B cell (primary cell): Measurements from ENCODE around the gene SAG. TPM values are rescaled to one million over a fixed set of nuclear protein-coding genes. Genes with fewer than 3 reads are reported as not detected.

Experiments
- ATAC-seq: fragments of 200-7000 bp; cut with Tn5 transposase; one replicate; pipeline ENCODE4 v1.10.0; 2021; ENCODE audit warnings: low read depth, mild to moderate bottlenecking, moderate number of reproducible peaks, moderate library complexity
- CTCF ChIA-PET: fragments of 350-600 bp; sonication (Branson Sonifier 250); formaldehyde crosslinking; loops from one replicate; lab custom pipeline; 2021; ENCODE audit warnings: antibody characterized with exemption, inconsistent platforms; lab: Charles Lee
- POLR2A ChIA-PET: fragments of 350-600 bp; sonication (Branson Sonifier 250); formaldehyde crosslinking; loops from one replicate; lab custom pipeline; 2021; ENCODE audit warnings: antibody characterized with exemption; lab: Charles Lee
- DNase-seq: peaks from one replicate; pipeline ENCODE4 v3.0.0; 2013
- H2AFZ ChIP-seq: 2 replicates; pipeline ENCODE4 v1.6.1; 2012; ENCODE audit warnings: mild to moderate bottlenecking, low read depth, low read length; ENCODE audit not compliant: insufficient read depth, poor library complexity, severe bottlenecking
- H3K27ac ChIP-seq, 2 donors: 1 replicate in 1 of 2; 2 replicates in 1 of 2; pipeline ENCODE4 v1.5.1; 2012 to 2013; ENCODE audit warnings: low read length in 2 of 2, mild to moderate bottlenecking in 2 of 2, moderate library complexity in 1 of 2
- H3K27me3 ChIP-seq, 4 experiments: fragments of 200-600 bp in 1 of 4; sonication (generic) in 1 of 4; replicated peaks in 1 of 4; 1 replicate in 2 of 4; 2 replicates in 2 of 4; pipeline versions ENCODE4 v1.6.1 to v1.7.0; 2013 to 2016; ENCODE audit warnings: low read length in 3 of 4, mild to moderate bottlenecking in 2 of 4, mixed read lengths in 1 of 4, moderate library complexity in 1 of 4; ENCODE audit not compliant: insufficient read depth in 4 of 4, control insufficient read depth in 3 of 4; ENCODE audit errors: control extremely low read depth in 1 of 4
- H3K36me3 ChIP-seq, 2 experiments: replicated peaks in 1 of 2; 1 replicate in 1 of 2; 2 replicates in 1 of 2; pipeline versions ENCODE4 v1.6.1 to v1.7.1; 2013; ENCODE audit warnings: low read length in 1 of 2; ENCODE audit not compliant: insufficient read depth in 2 of 2, control insufficient read depth in 1 of 2; ENCODE audit errors: control extremely low read depth in 1 of 2, extremely low read depth in 1 of 2
- H3K4me1 ChIP-seq, 2 donors: fragments of 200-600 bp in 1 of 2; sonication (generic) in 1 of 2; 1 replicate in 1 of 2; 2 replicates in 1 of 2; pipeline versions ENCODE4 v1.5.1 to v1.6.1; 2013 to 2017; ENCODE audit warnings: low read length in 2 of 2; ENCODE audit not compliant: control insufficient read depth in 2 of 2, insufficient read depth in 2 of 2
- H3K4me2 ChIP-seq: replicated peaks from 2 replicates; pipeline ENCODE3; 2012; ENCODE audit warnings: mild to moderate bottlenecking, low read depth, low read length; ENCODE audit not compliant: poor library complexity, severe bottlenecking
- H3K4me3 ChIP-seq, 5 experiments: fragments of 200-600 bp in 1 of 5; sonication (generic) in 1 of 5; 1 replicate in 3 of 5; 2 replicates in 2 of 5; pipeline versions ENCODE4 v1.5.1 to v1.7.0; 2011 to 2016; ENCODE audit warnings: low read length in 4 of 5, mild to moderate bottlenecking in 4 of 5, low read depth in 2 of 5, control low read depth in 1 of 5, moderate library complexity in 1 of 5; ENCODE audit not compliant: insufficient read depth in 1 of 5; ENCODE audit errors: control extremely low read depth in 1 of 5, extremely low read depth in 1 of 5
- H3K79me2 ChIP-seq: fragments of 200-600 bp; sonication (generic); one replicate; pipeline ENCODE4 v1.6.0; 2016; ENCODE audit warnings: low read length; ENCODE audit not compliant: control insufficient read depth, insufficient read depth
- H3K9ac ChIP-seq: fragments of 200-600 bp; sonication (generic); 2 replicates; pipeline ENCODE4 v1.6.1; 2017; ENCODE audit warnings: mild to moderate bottlenecking, low read length, moderate library complexity
- H3K9me3 ChIP-seq, 3 donors: one replicate each; pipeline versions ENCODE4 v1.6.1 to v1.7.1; 2013; ENCODE audit warnings: low read length in 2 of 3; ENCODE audit not compliant: control insufficient read depth in 2 of 3, insufficient read depth in 1 of 3; ENCODE audit errors: control extremely low read depth in 1 of 3
- H4K20me1 ChIP-seq: 2 replicates; pipeline ENCODE4 v1.6.0; 2012; ENCODE audit warnings: mild to moderate bottlenecking, low read length; ENCODE audit not compliant: insufficient read depth, control insufficient read depth, poor library complexity, severe bottlenecking
- H3K27ac Mint-ChIP-seq: one replicate; pipeline ENCODE4 v1.8.0; 2021; ENCODE audit warnings: mixed read lengths
- H3K27me3 Mint-ChIP-seq: one replicate; pipeline ENCODE4 v1.8.0; 2021; ENCODE audit warnings: mixed read lengths
- H3K4me1 Mint-ChIP-seq: one replicate; pipeline ENCODE4 v1.8.0; 2021; ENCODE audit warnings: mixed read lengths
- H3K4me3 Mint-ChIP-seq: one replicate; pipeline ENCODE4 v1.8.0; 2021; ENCODE audit warnings: mixed read lengths
- H3K9me3 Mint-ChIP-seq: one replicate; pipeline ENCODE4 v1.8.0; 2022; ENCODE audit warnings: mixed read lengths; ENCODE audit not compliant: insufficient read depth
- CTCF ChIP-seq: fragments of 200-600 bp; IDR thresholded peaks from one replicate; pipeline ENCODE4 v1.8.0; 2022; ENCODE audit warnings: antibody characterized with exemption, mild to moderate bottlenecking
- EZH2 ChIP-seq: IDR thresholded peaks from 2 replicates; pipeline ENCODE4 v1.6.1; 2012; ENCODE audit warnings: borderline replicate concordance, low read depth, mild to moderate bottlenecking, moderate library complexity, low read length; ENCODE audit not compliant: insufficient read depth, poor library complexity, severe bottlenecking
- WGBS: methylation state at CpG from one replicate; pipeline ENCODE4 v1.1.5; 2013; ENCODE audit warnings: missing lambda C conversion rate; ENCODE audit not compliant: insufficient coverage; 5-methylcytosine and 5-hydroxymethylcytosine counted together
- intact Hi-C: fragments of 100-400 bp; cut with micrococcal nuclease; formaldehyde crosslinking; loops from one replicate; pipeline ENCODE4 v1.10.0; 2022
- polyA plus RNA-seq: library from polyadenylated mRNA; depleted of rRNA; stranded (reverse); fragments of >200 nt; gene quantifications from 2 replicates; pipeline ENCODE4 v1.2.3, GENCODE V29; 2012
- total RNA-seq, 2 donors: library from RNA; stranded (reverse); fragments of 120-200 nt in 1 of 2; gene quantifications; 1 replicate in 1 of 2; 2 replicates in 1 of 2; pipeline versions ENCODE4 v1.2.3 to v1.2.4, GENCODE V29; 2013 to 2022

SAG gene
- total and polyA plus RNA-seq, 2 donors (not counting 1 experiment from before 2014, with no cell fraction given), result 0.03 to 0.17 TPM

GRCh38 chr2:233265899-233266431, 41.7 kb upstream of the SAG start:
- ATAC-seq (no peak), DNase-seq (no peak)
- Histone ChIP-seq H2AFZ (no peak overlapping the region), H3K9me3 (no peaks in the 10 kb centered on the region), H3K9ac (no peak overlapping the region), H3K27ac (peak overlapping the region in 1 of 2 donors; percentile 73), H3K79me2 (peaks cover 69% of the 10 kb centered on the region), H3K4me1 (peaks cover 38 to 41% of the 10 kb centered on the region in 2 donors), H3K4me3 (no peak overlapping the region), H3K36me3 (peaks cover 26 to 76% of the 10 kb centered on the region in 2 experiments), H3K27me3 (no peaks in the 10 kb centered on the region), H3K4me2 (no peak overlapping the region), H4K20me1 (peaks cover 13% of the 10 kb centered on the region)
- Mint-ChIP-seq H3K27ac (peak overlapping the region; percentile 60), H3K4me3 (no peak overlapping the region), H3K4me1 (peaks cover 60% of the 10 kb centered on the region), H3K9me3 (no peaks in the 10 kb centered on the region), H3K27me3 (no peaks in the 10 kb centered on the region)
- TF ChIP-seq CTCF, result no peak
- ChIA-PET CTCF (interaction anchor here (0.9 to 1.6 kb wide), 2 partner anchors 139 to 213 kb away, joined by 3 to 4 read pairs; no protein-coding TSS in a partner anchor), POLR2A (no interaction called here)
- 69% methylated on average over 4 of the region's 10 CpGs for WGBS
- intact Hi-C loops, result loop anchor here (5.0 kb wide), 1 partner anchor 176 kb away; no protein-coding TSS in a partner anchor

- Histone ChIP-seq H3K4me2 (no peak overlapping the region), H3K9ac (no peak overlapping the region), H3K36me3 (peaks cover 26 to 74% of the 10 kb centered on the region in 2 experiments), H3K79me2 (peaks cover 71% of the 10 kb centered on the region), H4K20me1 (peaks cover 13% of the 10 kb centered on the region), H3K4me3 (no peak overlapping the region), H3K4me1 (peaks cover 38 to 40% of the 10 kb centered on the region in 2 donors), H3K27me3 (no peaks in the 10 kb centered on the region), H3K9me3 (no peaks in the 10 kb centered on the region), H3K27ac (peak overlapping the region in 1 of 2 donors; percentile 73), H2AFZ (no peak overlapping the region)
- intact Hi-C loops, result loop anchor here (5.0 kb wide), 1 partner anchor 176 kb away; no protein-coding TSS in a partner anchor
- CTCF ChIA-PET, result interaction anchor here (1.6 to 2.2 kb wide), 2 partner anchors 177 to 213 kb away, joined by 4 to 11 read pairs; no protein-coding TSS in a partner anchor
- H3K9me3 Mint-ChIP-seq, result no peaks in the 10 kb centered on the region
- H3K27me3 Mint-ChIP-seq, result no peaks in the 10 kb centered on the region
- WGBS, result no CpG with 5 or more reads among the region's 4 CpGs
- ATAC-seq, result no peak
- POLR2A ChIA-PET, result no interaction called here
- DNase-seq, result no peak
- no peak overlapping the region for H3K4me3 Mint-ChIP-seq
- no peak for TF ChIP-seq EZH2
- no peak for TF ChIP-seq CTCF
- H3K27ac Mint-ChIP-seq, result peak overlapping the region; percentile 60
- H3K4me1 Mint-ChIP-seq, result peaks cover 58% of the 10 kb centered on the region
Observed at GRCh38 chr2:233266481-233266880, 41.1 kb upstream of the SAG start.
